ENCODE data around the gene NUAK2.
"Not testable (repeated sequence)": the region's sequence is repeated elsewhere in the genome, so short reads cannot be mapped to it uniquely, and the experiment has no call there.

DNA sequence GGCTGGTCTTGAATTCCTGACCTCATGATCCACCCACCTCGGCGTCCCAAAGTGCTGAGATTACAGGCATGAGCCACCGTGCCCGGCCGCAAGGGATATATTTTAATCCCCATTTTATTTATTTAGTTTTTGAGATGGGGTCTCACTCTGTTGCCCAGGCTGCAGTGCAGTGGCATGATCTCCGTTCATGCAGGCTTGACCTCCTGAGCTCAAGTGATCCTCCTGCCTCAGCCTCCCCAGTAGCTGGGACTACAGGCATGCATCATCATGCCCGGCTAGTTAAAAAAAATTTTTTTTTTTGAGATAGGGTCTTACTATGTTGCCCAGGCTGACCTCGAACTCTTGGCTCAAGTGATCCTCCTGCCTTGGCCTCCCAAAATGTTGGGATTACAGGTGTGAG, 43.5 kb upstream of the NUAK2 start:
- TF ChIP-seq, protein P1, sequence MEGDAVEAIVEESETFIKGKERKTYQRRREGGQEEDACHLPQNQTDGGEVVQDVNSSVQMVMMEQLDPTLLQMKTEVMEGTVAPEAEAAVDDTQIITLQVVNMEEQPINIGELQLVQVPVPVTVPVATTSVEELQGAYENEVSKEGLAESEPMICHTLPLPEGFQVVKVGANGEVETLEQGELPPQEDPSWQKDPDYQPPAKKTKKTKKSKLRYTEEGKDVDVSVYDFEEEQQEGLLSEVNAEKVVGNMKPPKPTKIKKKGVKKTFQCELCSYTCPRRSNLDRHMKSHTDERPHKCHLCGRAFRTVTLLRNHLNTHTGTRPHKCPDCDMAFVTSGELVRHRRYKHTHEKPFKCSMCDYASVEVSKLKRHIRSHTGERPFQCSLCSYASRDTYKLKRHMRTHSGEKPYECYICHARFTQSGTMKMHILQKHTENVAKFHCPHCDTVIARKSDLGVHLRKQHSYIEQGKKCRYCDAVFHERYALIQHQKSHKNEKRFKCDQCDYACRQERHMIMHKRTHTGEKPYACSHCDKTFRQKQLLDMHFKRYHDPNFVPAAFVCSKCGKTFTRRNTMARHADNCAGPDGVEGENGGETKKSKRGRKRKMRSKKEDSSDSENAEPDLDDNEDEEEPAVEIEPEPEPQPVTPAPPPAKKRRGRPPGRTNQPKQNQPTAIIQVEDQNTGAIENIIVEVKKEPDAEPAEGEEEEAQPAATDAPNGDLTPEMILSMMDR (IDR thresholded peaks at IDR 0.05; ENCODE audit: low read length), result not testable (repeated sequence)
- not testable (repeated sequence) for TF ChIP-seq EZH2 (IDR thresholded peaks at IDR 0.05; ENCODE audit: borderline replicate concordance, low read length)

Measured in OCI-LY1 (cell line).